HFFc6 (cell line): ENCODE measurements around the gene FHIT. TPM values are rescaled to one million over a fixed set of nuclear protein-coding genes. Genes with fewer than 3 reads are reported as not detected.

Experiments
- DNase-seq: peaks from one replicate; pipeline ENCODE4 v3.0.0-alpha.2; 2018
- H3K27ac Mint-ChIP-seq: 2 replicates; pipeline ENCODE4 v1.8.0; 2020; ENCODE audit warnings: mild to moderate bottlenecking, mixed read lengths
- H3K27me3 Mint-ChIP-seq: 2 replicates; pipeline ENCODE4 v1.8.0; 2021; ENCODE audit warnings: mild to moderate bottlenecking, moderate library complexity, mixed read lengths; ENCODE audit not compliant: insufficient read depth
- H3K36me3 Mint-ChIP-seq: 2 replicates; pipeline ENCODE4 v1.8.0; 2021; ENCODE audit warnings: low read depth, mixed read lengths
- H3K4me1 Mint-ChIP-seq: 2 replicates; pipeline ENCODE4 v1.8.0; 2020; ENCODE audit warnings: low read depth, mixed read lengths
- H3K4me3 Mint-ChIP-seq: 2 replicates; pipeline ENCODE4 v1.8.0; 2020; ENCODE audit warnings: mild to moderate bottlenecking, moderate library complexity, mixed read lengths
- H3K9me3 Mint-ChIP-seq: 2 replicates; pipeline ENCODE4 v1.8.0; 2020; ENCODE audit warnings: mild to moderate bottlenecking, mixed read lengths
- total RNA-seq, 6 experiments: library from RNA; stranded (reverse); fragmentation: NEBNext Ultra II Directional; extraction: Animal tissue kit (Norgen Biotek cat#: 25700); gene quantifications; 2 replicates in 1 of 6; 3 replicates in 5 of 6; pipeline ENCODE4 v1.2.3, GENCODE V29; 2021
- TF ChIP-seq, protein P1 (sequence below): fragments of 200-600 bp; sonication (generic); IDR thresholded peaks from 2 replicates; pipeline ENCODE4 v1.5.0; 2021; ENCODE audit warnings: antibody characterized with exemption, mild to moderate bottlenecking

The FHIT gene
- total RNA-seq, 6 experiments from 2014 or later: 0.33 to 0.38 TPM; not detected in 4

DNA sequence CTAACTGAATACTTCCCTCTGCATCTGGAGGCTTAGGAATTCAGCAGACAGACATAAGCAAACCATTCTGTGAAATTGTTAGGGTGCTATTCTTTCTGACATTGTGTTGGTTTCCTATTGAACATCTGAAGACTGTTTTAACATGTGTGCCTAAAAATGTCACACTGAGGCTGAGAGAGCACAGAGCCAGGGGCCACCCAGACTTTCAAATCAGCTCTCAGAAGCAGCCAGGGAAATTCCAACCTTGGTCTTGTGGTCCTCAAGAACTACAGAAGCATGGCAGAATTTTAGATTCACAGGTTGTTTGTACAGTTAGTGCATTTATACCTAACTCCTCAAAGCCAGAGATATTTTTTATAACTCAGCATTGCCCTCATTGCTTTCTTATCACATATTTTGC is 1272.3 kb downstream of the FHIT start:
- H3K27me3 Mint-ChIP-seq: no peaks in the 10 kb centered on the region
- no peaks in the 10 kb centered on the region for H3K36me3 Mint-ChIP-seq
- H3K4me1 Mint-ChIP-seq: no peaks in the 10 kb centered on the region
- TF ChIP-seq, protein P1, sequence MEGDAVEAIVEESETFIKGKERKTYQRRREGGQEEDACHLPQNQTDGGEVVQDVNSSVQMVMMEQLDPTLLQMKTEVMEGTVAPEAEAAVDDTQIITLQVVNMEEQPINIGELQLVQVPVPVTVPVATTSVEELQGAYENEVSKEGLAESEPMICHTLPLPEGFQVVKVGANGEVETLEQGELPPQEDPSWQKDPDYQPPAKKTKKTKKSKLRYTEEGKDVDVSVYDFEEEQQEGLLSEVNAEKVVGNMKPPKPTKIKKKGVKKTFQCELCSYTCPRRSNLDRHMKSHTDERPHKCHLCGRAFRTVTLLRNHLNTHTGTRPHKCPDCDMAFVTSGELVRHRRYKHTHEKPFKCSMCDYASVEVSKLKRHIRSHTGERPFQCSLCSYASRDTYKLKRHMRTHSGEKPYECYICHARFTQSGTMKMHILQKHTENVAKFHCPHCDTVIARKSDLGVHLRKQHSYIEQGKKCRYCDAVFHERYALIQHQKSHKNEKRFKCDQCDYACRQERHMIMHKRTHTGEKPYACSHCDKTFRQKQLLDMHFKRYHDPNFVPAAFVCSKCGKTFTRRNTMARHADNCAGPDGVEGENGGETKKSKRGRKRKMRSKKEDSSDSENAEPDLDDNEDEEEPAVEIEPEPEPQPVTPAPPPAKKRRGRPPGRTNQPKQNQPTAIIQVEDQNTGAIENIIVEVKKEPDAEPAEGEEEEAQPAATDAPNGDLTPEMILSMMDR: no peak
- H3K4me3 Mint-ChIP-seq: no peak overlapping the region
- DNase-seq: no peak
- no peak overlapping the region for H3K27ac Mint-ChIP-seq
- H3K9me3 Mint-ChIP-seq: peaks cover 28% of the 10 kb centered on the region

DNA sequence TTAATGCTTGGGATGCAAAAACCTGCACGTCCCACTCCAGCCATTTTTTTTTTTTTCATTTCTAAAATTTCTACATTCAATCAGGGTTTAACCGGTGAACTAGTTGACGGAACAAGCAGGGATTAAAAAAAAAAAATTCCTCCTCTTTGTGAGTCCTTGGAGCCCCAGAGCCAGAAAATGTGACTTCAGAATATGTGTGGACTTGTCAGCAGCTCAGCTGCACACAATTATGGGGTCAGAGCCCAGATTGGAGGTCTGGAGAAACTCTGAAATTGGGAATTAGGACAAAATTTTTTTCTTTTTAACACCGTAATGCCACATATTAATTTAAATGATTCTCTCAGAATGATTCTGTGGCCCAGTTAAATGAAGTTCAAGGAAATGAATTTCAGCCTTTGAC is 1280.5 kb downstream of the FHIT start:
- H3K27me3 Mint-ChIP-seq: no peaks in the 10 kb centered on the region; the same call in 1 of the 2 replicates
- H3K4me1 Mint-ChIP-seq: no peaks in the 10 kb centered on the region
- H3K4me3 Mint-ChIP-seq: no peak overlapping the region
- no peak for DNase-seq
- H3K9me3 Mint-ChIP-seq: peaks cover 22% of the 10 kb centered on the region
- no peaks in the 10 kb centered on the region for H3K36me3 Mint-ChIP-seq
- H3K27ac Mint-ChIP-seq: no peak overlapping the region
- TF ChIP-seq, protein P1: no peak

DNA sequence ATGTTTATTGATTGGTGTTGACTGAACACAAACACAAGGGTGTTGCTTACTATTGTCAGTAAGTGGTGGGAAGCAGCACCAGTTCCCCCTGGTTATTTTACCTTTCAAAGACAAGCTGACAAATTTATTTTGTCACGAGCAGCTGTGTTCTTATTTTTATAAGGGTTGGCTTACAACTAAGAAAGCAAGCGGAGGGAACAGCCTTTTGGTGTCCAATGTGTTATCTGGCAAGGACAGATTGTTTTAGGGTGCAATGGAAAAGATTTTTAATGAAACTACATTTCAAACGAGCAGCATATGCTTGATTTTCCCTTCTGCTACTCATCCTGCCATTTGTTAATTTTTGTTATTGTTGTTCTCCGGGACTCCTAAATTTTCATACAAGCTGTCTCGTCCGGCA is 1280.9 kb downstream of the FHIT start:
- Mint-ChIP-seq H3K27ac (no peak overlapping the region), H3K4me3 (no peak overlapping the region), H3K27me3 (no peaks in the 10 kb centered on the region; the same call in 1 of the 2 replicates), H3K9me3 (peaks cover 22% of the 10 kb centered on the region), H3K36me3 (no peaks in the 10 kb centered on the region), H3K4me1 (no peaks in the 10 kb centered on the region)
- no peak for DNase-seq
- TF ChIP-seq, protein P1: no peak

DNA sequence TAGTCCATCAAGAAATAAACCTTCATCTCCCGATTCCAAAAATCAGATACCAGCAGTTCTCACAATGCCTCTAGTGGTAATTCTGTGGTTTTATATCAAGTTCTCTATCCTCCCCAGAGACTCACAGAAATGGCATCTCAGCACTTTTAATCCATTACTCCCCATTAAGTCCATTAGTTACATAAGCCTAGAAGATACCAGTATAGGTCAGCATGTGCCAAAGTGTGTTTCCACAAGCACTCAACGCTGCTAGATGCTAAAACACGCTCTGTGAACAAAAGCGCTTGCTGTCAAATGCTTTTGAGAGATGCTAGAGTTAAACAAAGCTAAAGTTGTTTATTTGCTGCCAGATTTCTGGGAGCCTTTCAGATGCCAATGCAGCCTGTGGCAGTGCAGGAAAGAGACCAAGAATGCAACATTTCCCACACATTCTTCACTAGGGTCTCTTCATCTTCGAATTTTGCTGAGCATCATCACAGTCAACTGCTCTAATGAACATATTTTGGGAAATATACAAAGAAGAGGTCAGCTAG is 1282.7 kb downstream of the FHIT start:
- TF ChIP-seq, protein P1: no peak
- no peaks in the 10 kb centered on the region for H3K4me1 Mint-ChIP-seq
- H3K9me3 Mint-ChIP-seq: peaks cover 22% of the 10 kb centered on the region
- DNase-seq: no peak
- H3K27me3 Mint-ChIP-seq: no peaks in the 10 kb centered on the region; the same call in 1 of the 2 replicates
- H3K4me3 Mint-ChIP-seq: no peak overlapping the region
- H3K27ac Mint-ChIP-seq: no peak overlapping the region
- H3K36me3 Mint-ChIP-seq: no peaks in the 10 kb centered on the region

DNA sequence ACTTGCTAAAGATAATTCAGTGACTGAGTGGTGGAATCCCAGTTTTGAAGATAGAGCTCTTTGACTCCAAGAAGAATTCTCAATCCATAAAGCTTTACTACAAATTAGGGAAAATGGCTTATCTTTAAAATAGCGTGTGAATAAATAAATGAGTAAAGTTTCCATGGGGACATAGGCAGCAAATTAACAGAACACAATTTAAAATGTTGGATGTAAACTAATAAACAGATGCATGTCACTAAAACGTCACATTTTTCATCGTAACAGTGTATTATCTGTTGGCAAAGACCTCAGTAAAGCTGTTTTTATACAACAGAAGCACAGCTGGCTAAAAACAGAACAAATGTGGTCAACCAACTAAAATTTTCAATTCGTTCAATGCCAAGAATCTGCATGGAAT is 1287.6 kb downstream of the FHIT start:
- Mint-ChIP-seq H3K4me1 (no peaks in the 10 kb centered on the region), H3K27me3 (no peaks in the 10 kb centered on the region), H3K27ac (no peak overlapping the region), H3K36me3 (no peaks in the 10 kb centered on the region), H3K4me3 (no peak overlapping the region), H3K9me3 (peaks cover 16% of the 10 kb centered on the region)
- TF ChIP-seq, protein P1: no peak
- DNase-seq: no peak

DNA sequence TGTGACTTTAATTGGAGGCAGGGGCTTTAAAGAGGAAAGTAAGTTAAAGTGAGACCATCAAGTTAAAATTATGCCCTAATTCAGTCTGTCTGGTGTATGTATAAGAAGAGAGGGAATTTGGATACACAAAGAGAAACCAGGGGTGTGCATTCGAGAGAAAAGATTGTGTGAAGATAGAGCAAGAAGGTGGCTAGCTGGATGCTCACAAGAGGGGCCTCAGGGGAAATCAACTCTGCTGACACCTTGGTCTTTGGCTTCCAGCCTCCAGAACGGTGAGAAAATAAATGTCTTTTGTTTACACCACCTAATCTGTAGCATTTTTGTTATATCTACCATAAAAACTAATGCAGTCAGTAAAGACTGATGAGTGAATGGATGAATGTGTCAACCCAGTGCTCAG is 1294.1 kb downstream of the FHIT start:
- Mint-ChIP-seq H3K4me3 (no peak overlapping the region), H3K27me3 (no peaks in the 10 kb centered on the region), H3K27ac (no peak overlapping the region)

More for the DNA sequence above, 1294.1 kb downstream of the FHIT start:
- DNase-seq: no peak
- TF ChIP-seq, protein P1: no peak
- Mint-ChIP-seq H3K36me3 (no peaks in the 10 kb centered on the region; the same call in 1 of the 2 replicates), H3K9me3 (peaks cover 44% of the 10 kb centered on the region), H3K4me1 (no peaks in the 10 kb centered on the region)
